Measurements from ENCODE around the gene SORBS1.

The SORBS1 gene

GRCh38 chr10:95315509-95315908, 245.7 kb downstream of the SORBS1 start:
- no peak for DNase-seq (ENCODE audit: low read depth)

- DNase-seq (ENCODE audit: low read depth), result no peak
Measured at GRCh38 chr10:95314192-95314918, 246.8 kb downstream of the SORBS1 start.

- no peak for DNase-seq (ENCODE audit: low read depth)
Measured at GRCh38 chr10:95312986-95313495, 248.1 kb downstream of the SORBS1 start.

GRCh38 chr10:95312257-95312656, 248.9 kb downstream of the SORBS1 start:
- no peak for DNase-seq (ENCODE audit: low read depth)

- DNase-seq (ENCODE audit: low read depth), result no peak
Measured at GRCh38 chr10:95309958-95310357, 251.2 kb downstream of the SORBS1 start.

- DNase-seq (ENCODE audit: low read depth), result peak; percentile 81
Measured at GRCh38 chr10:95308389-95309302, 252.5 kb downstream of the SORBS1 start.

GRCh38 chr10:95306851-95307250, 254.3 kb downstream of the SORBS1 start:
- no peak for DNase-seq (ENCODE audit: low read depth)

- DNase-seq (ENCODE audit: low read depth), result no peak
Measured at GRCh38 chr10:95306318-95306650, 254.9 kb downstream of the SORBS1 start.

GRCh38 chr10:95305606-95306317, 255.4 kb downstream of the SORBS1 start:
- no peak for DNase-seq (ENCODE audit: low read depth)

- DNase-seq (ENCODE audit: low read depth), result no peak
Measured at GRCh38 chr10:95304976-95305375, 256.2 kb downstream of the SORBS1 start.

GRCh38 chr10:95304463-95304862, 256.7 kb downstream of the SORBS1 start:
- DNase-seq (ENCODE audit: low read depth), result no peak

GRCh38 chr10:95303950-95304349, 257.2 kb downstream of the SORBS1 start:
- DNase-seq (ENCODE audit: low read depth), result no peak

- DNase-seq (ENCODE audit: low read depth), result no peak
Measured at GRCh38 chr10:95303535-95303934, 257.6 kb downstream of the SORBS1 start.

GRCh38 chr10:95300022-95300539, 261.1 kb downstream of the SORBS1 start:
- DNase-seq (ENCODE audit: low read depth), result no peak

- no peak for DNase-seq (ENCODE audit: low read depth)
Measured at GRCh38 chr10:95297402-95297801, 263.8 kb downstream of the SORBS1 start.

- no peak for DNase-seq (ENCODE audit: low read depth)
Measured at GRCh38 chr10:95296764-95297163, 264.4 kb downstream of the SORBS1 start.

- no peak for DNase-seq (ENCODE audit: low read depth)
Measured at GRCh38 chr10:95295031-95295755, 266.0 kb downstream of the SORBS1 start.

- no peak for DNase-seq (ENCODE audit: low read depth)
Measured at GRCh38 chr10:95293631-95294030, 267.5 kb downstream of the SORBS1 start.

GRCh38 chr10:95291365-95292039, 269.7 kb downstream of the SORBS1 start:
- no peak for DNase-seq (ENCODE audit: low read depth)

GRCh38 chr10:95290461-95291364, 270.5 kb downstream of the SORBS1 start, which contains the start of gene PDLIM1:
Gene PDLIM1, minus strand, starts transcription at chr10:95291003. Its CDS starts 88 bp downstream, at chr10:95290915.
- DNase-seq (ENCODE audit: low read depth), result no peak

Measured in stromal cell of bone marrow (primary cell).